ENCODE results near the gene DALRD3.
A peak's percentile ranks its signal among the peaks of the same experiment; 100 is the strongest.

The DALRD3 gene

DNA sequence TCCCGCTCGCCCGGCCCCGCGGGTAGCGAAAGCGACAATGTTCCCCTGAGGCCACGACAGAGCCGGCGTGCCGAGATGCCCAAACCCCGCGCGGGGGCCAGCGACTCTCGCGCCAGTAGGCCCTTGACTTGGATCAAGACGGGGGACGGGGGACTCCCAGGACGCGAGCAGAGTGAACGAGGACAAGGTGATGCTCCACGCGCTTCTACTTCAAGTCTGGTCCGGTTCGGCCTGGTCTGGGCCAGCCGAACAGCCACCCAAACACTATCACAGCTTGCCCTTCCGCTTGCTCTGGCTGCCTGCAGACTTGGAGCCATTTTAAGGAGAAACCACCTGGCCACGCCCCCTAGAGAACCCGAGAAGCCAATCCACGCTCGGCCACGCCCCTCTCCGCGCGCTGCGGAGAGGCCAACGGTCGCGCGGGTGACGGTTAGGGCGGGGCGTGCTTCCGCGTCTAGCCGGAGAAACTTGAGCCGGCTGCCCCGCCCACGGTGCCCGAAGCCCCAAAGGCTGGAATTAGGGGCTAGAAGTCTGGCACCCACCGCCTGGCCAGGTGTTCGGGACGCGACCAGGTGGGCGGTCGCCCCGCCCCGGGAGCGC lies 2.9 kb upstream of the DALRD3 start:
- H3K27ac ChIP-seq = peak overlapping the region; percentile 97 to 98
- intact Hi-C loops (cut with DNase I; ENCODE audit: low total_unique reads) = loop anchor here (5.0 kb wide), 1 partner anchor 34 kb away; no protein-coding TSS in a partner anchor
- peak overlapping the region; percentile 72 to 97 for H3K4me3 ChIP-seq
- peaks cover 0 to 54% (median 43%) of the 10 kb centered on the region in 4 donors for H3K4me1 ChIP-seq
- H3K9me3 ChIP-seq = no peaks in the 10 kb centered on the region
- no peaks in the 10 kb centered on the region for H3K27me3 ChIP-seq
- DNase-seq = peak; percentile 100
- H3K36me3 ChIP-seq = peaks cover 24 to 46% (median 33%) of the 10 kb centered on the region in 3 donors
- TF ChIP-seq, protein P1, sequence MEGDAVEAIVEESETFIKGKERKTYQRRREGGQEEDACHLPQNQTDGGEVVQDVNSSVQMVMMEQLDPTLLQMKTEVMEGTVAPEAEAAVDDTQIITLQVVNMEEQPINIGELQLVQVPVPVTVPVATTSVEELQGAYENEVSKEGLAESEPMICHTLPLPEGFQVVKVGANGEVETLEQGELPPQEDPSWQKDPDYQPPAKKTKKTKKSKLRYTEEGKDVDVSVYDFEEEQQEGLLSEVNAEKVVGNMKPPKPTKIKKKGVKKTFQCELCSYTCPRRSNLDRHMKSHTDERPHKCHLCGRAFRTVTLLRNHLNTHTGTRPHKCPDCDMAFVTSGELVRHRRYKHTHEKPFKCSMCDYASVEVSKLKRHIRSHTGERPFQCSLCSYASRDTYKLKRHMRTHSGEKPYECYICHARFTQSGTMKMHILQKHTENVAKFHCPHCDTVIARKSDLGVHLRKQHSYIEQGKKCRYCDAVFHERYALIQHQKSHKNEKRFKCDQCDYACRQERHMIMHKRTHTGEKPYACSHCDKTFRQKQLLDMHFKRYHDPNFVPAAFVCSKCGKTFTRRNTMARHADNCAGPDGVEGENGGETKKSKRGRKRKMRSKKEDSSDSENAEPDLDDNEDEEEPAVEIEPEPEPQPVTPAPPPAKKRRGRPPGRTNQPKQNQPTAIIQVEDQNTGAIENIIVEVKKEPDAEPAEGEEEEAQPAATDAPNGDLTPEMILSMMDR (IDR thresholded peaks at IDR 0.05) = no peak

GRCh38 chr3:49020330-49021212 lies 2.2 kb upstream of the DALRD3 start:
- Histone ChIP-seq H3K4me3 (peak overlapping the region; percentile 72 to 97), H3K27ac (peak overlapping the region; percentile 97 to 98), H3K36me3 (peaks cover 29 to 46% (median 35%) of the 10 kb centered on the region in 3 donors), H3K9me3 (no peaks in the 10 kb centered on the region), H3K4me1 (peaks cover 0 to 54% (median 43%) of the 10 kb centered on the region in 4 donors), H3K27me3 (no peaks in the 10 kb centered on the region)
- TF ChIP-seq, protein P1 (IDR thresholded peaks at IDR 0.05) = no peak
- intact Hi-C loops (cut with DNase I; ENCODE audit: low total_unique reads) = loop anchor here (5.0 kb wide), 1 partner anchor 33 kb away; no protein-coding TSS in a partner anchor
- peak; percentile 48 to 82 for DNase-seq

- no peaks in the 10 kb centered on the region for H3K27me3 ChIP-seq
- no peaks in the 10 kb centered on the region for H3K9me3 ChIP-seq
- H3K4me1 ChIP-seq = peaks cover 0 to 51% (median 43%) of the 10 kb centered on the region in 4 donors
- TF ChIP-seq, protein P1 (IDR thresholded peaks at IDR 0.05) = no peak
- H3K27ac ChIP-seq = peak overlapping the region; percentile 97 to 98
- H3K4me3 ChIP-seq = peak overlapping the region; percentile 72 to 97
- no peak for DNase-seq
- intact Hi-C loops (cut with DNase I; ENCODE audit: low total_unique reads) = loop anchor here (5.0 kb wide), 1 partner anchor 33 kb away; no protein-coding TSS in a partner anchor
- peaks cover 29 to 46% (median 35%) of the 10 kb centered on the region in 3 donors for H3K36me3 ChIP-seq
Measured at GRCh38 chr3:49019941-49020329, 1.6 kb upstream of the DALRD3 start.

DNA sequence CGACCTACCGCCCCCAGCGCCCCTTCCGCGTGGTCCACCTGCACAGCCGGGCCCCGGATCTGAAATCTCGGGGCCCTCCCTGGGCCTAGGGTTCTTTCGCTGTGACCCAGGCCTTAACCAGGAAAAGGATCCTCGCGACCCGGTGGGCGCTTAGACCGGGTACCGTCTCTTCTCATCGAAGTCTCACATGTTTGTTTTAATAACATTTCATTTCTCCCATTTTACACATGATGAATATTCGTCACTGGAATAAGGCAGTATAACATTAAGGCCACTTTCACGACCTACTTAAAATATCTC lies 277 bp upstream of the DALRD3 start:
- Histone ChIP-seq H3K27ac (peak overlapping the region; percentile 87), H3K4me3 (peak overlapping the region; percentile 81 to 92), H3K9me3 (no peaks in the 10 kb centered on the region), H3K36me3 (peaks cover 24 to 46% (median 33%) of the 10 kb centered on the region in 3 donors), H3K27me3 (no peaks in the 10 kb centered on the region), H3K4me1 (peaks cover 0 to 46% (median 43%) of the 10 kb centered on the region in 4 donors)
- TF ChIP-seq, protein P1 (IDR thresholded peaks at IDR 0.05) = no peak
- intact Hi-C loops (cut with DNase I; ENCODE audit: low total_unique reads) = no loop called here
- DNase-seq = no peak

- TF ChIP-seq, protein P1 (IDR thresholded peaks at IDR 0.05) = no peak
- peak overlapping the region; percentile 87 for H3K27ac ChIP-seq
Measured at GRCh38 chr3:49017229-49017970, 980 bp downstream of the DALRD3 start.

More at GRCh38 chr3:49017229-49017970, 980 bp downstream of the DALRD3 start:
- DNase-seq = no peak
- intact Hi-C loops (cut with DNase I; ENCODE audit: low total_unique reads) = no loop called here
- H3K27me3 ChIP-seq = no peaks in the 10 kb centered on the region
- H3K4me3 ChIP-seq = peak overlapping the region; percentile 81 to 92
- peaks cover 18 to 48% (median 32%) of the 10 kb centered on the region in 3 donors for H3K36me3 ChIP-seq
- peaks cover 0 to 43% (median 33%) of the 10 kb centered on the region in 4 donors for H3K4me1 ChIP-seq
- H3K9me3 ChIP-seq = no peaks in the 10 kb centered on the region

Measured in tibial artery (tissue), 4 donors.